IMR-90 (cell line): ENCODE results near the gene PTPRU. TPM values are rescaled to one million over a fixed set of nuclear protein-coding genes. Genes with fewer than 3 reads are reported as not detected.

ENCODE experiments used
- ATAC-seq: fragments of 200-7000 bp; cut with Tn5 transposase; 2 replicates; pipeline ENCODE4 v1.9.1; 2020; ENCODE audit warnings: low read depth, mild to moderate bottlenecking, moderate library complexity
- BruUV-seq: library from RNA; stranded (reverse); fragments of 400-500 nt; replicated peaks from 2 replicates; lab custom pipeline; 2021; lab: Mats Ljungman, UMichigan
- CTCF ChIA-PET: fragments of 300-600 bp; formaldehyde crosslinking; extraction: SDS; loops from one replicate; lab custom pipeline; 2021; ENCODE audit warnings: antibody characterized with exemption; lab: Yijun Ruan, JAX
- POLR2A ChIA-PET: fragments of 300-600 bp; sonication (Branson Sonifier 250); formaldehyde crosslinking; loops from one replicate; lab custom pipeline; 2022; ENCODE audit warnings: antibody characterized with exemption; ENCODE audit not compliant: unreplicated experiment; lab: Charles Lee
- DNase-seq: peaks from one replicate; pipeline ENCODE4 v3.0.0; 2013
- H2AFZ ChIP-seq: replicated peaks from 2 replicates; pipeline ENCODE3; 2013; ENCODE audit warnings: low read length, mild to moderate bottlenecking; ENCODE audit not compliant: poor library complexity
- H2AK5ac ChIP-seq: 2 replicates; pipeline ENCODE4 v1.6.1; 2013; ENCODE audit warnings: low read depth, low read length, inconsistent platforms
- H2AK9ac ChIP-seq: replicated peaks from 2 replicates; pipeline ENCODE3; 2013; ENCODE audit warnings: mild to moderate bottlenecking, low read depth, low read length, moderate library complexity; ENCODE audit not compliant: poor library complexity
- H2BK120ac ChIP-seq: 2 replicates; pipeline ENCODE4 v1.6.1; 2013; ENCODE audit warnings: low read depth, low read length, inconsistent platforms
- H2BK15ac ChIP-seq: 3 replicates; pipeline ENCODE4 v1.6.1; 2013; ENCODE audit warnings: low read depth, low read length, inconsistent platforms
- H2BK20ac ChIP-seq: 2 replicates; pipeline ENCODE4 v1.6.1; 2013; ENCODE audit warnings: low read depth, mild to moderate bottlenecking, inconsistent platforms, low read length, moderate library complexity
- H2BK5ac ChIP-seq: 2 replicates; pipeline ENCODE4 v1.6.1; 2013; ENCODE audit warnings: mild to moderate bottlenecking, low read depth, low read length, inconsistent platforms; ENCODE audit not compliant: poor library complexity, severe bottlenecking
- H3K14ac ChIP-seq: replicated peaks from 2 replicates; pipeline ENCODE4 v1.6.1; 2013; ENCODE audit warnings: low read depth, low read length, inconsistent platforms
- H3K18ac ChIP-seq: 2 replicates; pipeline ENCODE4 v1.6.1; 2013; ENCODE audit warnings: low read depth, low read length, control low read depth
- H3K23ac ChIP-seq: 2 replicates; pipeline ENCODE4 v1.6.1; 2013; ENCODE audit warnings: low read depth, low read length, inconsistent platforms
- H3K27ac ChIP-seq: 2 replicates; pipeline ENCODE4 v1.5.1; 2013; ENCODE audit warnings: mild to moderate bottlenecking, control low read depth, low read length; ENCODE audit not compliant: insufficient read depth
- H3K27me3 ChIP-seq: 2 replicates; pipeline ENCODE4 v1.6.1; 2013; ENCODE audit warnings: low read length; ENCODE audit not compliant: control insufficient read depth, insufficient read depth
- H3K36me3 ChIP-seq: 2 replicates; pipeline ENCODE4 v1.6.1; 2013; ENCODE audit warnings: low read length, mixed read lengths; ENCODE audit not compliant: control insufficient read depth, insufficient read depth
- H3K4ac ChIP-seq: 2 replicates; pipeline ENCODE4 v1.6.1; 2013; ENCODE audit warnings: low read depth, low read length, inconsistent platforms
- H3K4me1 ChIP-seq: 2 replicates; pipeline ENCODE4 v1.6.1; 2013; ENCODE audit warnings: low read length, mixed read lengths; ENCODE audit not compliant: control insufficient read depth, insufficient read depth
- H3K4me2 ChIP-seq: 2 replicates; pipeline ENCODE4 v1.6.1; 2013; ENCODE audit warnings: low read depth, mild to moderate bottlenecking, control low read depth, low read length, moderate library complexity
- H3K4me3 ChIP-seq: 2 replicates; pipeline ENCODE4 v1.5.1; 2013; ENCODE audit warnings: low read depth, mild to moderate bottlenecking, control low read depth, low read length, moderate library complexity; ENCODE audit not compliant: insufficient read depth
- H3K56ac ChIP-seq: 2 replicates; pipeline ENCODE4 v1.6.1; 2013; ENCODE audit warnings: low read length, inconsistent platforms; ENCODE audit not compliant: insufficient read depth; ENCODE audit errors: extremely low read depth
- H3K79me1 ChIP-seq, 2 experiments: 2 replicates each; pipeline ENCODE4 v1.6.1; 2013; ENCODE audit warnings: low read length in 2 of 2, inconsistent platforms in 1 of 2, low read depth in 1 of 2
- H3K9ac ChIP-seq: 2 replicates; pipeline ENCODE4 v1.6.1; 2013; ENCODE audit warnings: low read depth, low read length, control low read depth
- H3K9me1 ChIP-seq: 2 replicates; pipeline ENCODE4 v1.6.1; 2013; ENCODE audit warnings: low read length, inconsistent platforms; ENCODE audit not compliant: insufficient read depth
- H3K9me3 ChIP-seq: 2 replicates; pipeline ENCODE4 v1.6.1; 2013; ENCODE audit warnings: low read length; ENCODE audit not compliant: control insufficient read depth, insufficient read depth
- H4K20me1 ChIP-seq: 2 replicates; pipeline ENCODE4 v1.6.1; 2013; ENCODE audit warnings: low read length, inconsistent platforms; ENCODE audit not compliant: insufficient read depth
- H4K5ac ChIP-seq: 2 replicates; pipeline ENCODE4 v1.6.1; 2013; ENCODE audit warnings: mild to moderate bottlenecking, low read depth, low read length, control low read depth
- H4K8ac ChIP-seq, 2 experiments: 2 replicates each; pipeline ENCODE4 v1.6.1; 2013; ENCODE audit warnings: low read depth in 2 of 2, low read length in 2 of 2, control low read depth in 1 of 2, inconsistent platforms in 1 of 2
- H4K91ac ChIP-seq: 2 replicates; pipeline ENCODE4 v1.6.1; 2013; ENCODE audit warnings: low read depth, low read length, inconsistent platforms; ENCODE audit not compliant: insufficient read depth
- BHLHE40 ChIP-seq: fragments of 150-350 bp; IDR thresholded peaks from 2 replicates; pipeline ENCODE4 v1.6.1; 2016; ENCODE audit warnings: mild to moderate bottlenecking, low read depth, low read length
- CEBPB ChIP-seq: IDR thresholded peaks from 2 replicates; pipeline ENCODE4 v1.6.1; 2012; ENCODE audit warnings: low read depth, low read length, improper control_type of control experiment
- CHD1 ChIP-seq: IDR thresholded peaks from 2 replicates; pipeline ENCODE4 v1.6.1; 2012; ENCODE audit warnings: low read depth, low read length, improper control_type of control experiment
- FOS ChIP-seq: fragments of 150-350 bp; IDR thresholded peaks from 2 replicates; pipeline ENCODE4 v1.6.1; 2016; ENCODE audit warnings: low read depth, low read length
- MAFK ChIP-seq: IDR thresholded peaks from 2 replicates; pipeline ENCODE4 v1.6.1; 2012; ENCODE audit warnings: low read depth, low read length, improper control_type of control experiment
- MAZ ChIP-seq: IDR thresholded peaks from 2 replicates; pipeline ENCODE4 v1.6.1; 2012; ENCODE audit warnings: low read depth, mild to moderate bottlenecking, low read length, improper control_type of control experiment, moderate library complexity, borderline replicate concordance
- MXI1 ChIP-seq: IDR thresholded peaks from 2 replicates; pipeline ENCODE4 v1.6.1; 2012; ENCODE audit warnings: low read depth, mild to moderate bottlenecking, low read length, moderate library complexity, borderline replicate concordance
- NFE2L2 ChIP-seq: fragments of 150-350 bp; IDR thresholded peaks from 2 replicates; pipeline ENCODE4 v1.6.1; 2016; ENCODE audit warnings: low read depth, mild to moderate bottlenecking, low read length
- POLR2A ChIP-seq: IDR thresholded peaks from 2 replicates; pipeline ENCODE4 v1.6.1; 2012; ENCODE audit warnings: mild to moderate bottlenecking, low read depth, low read length
- RAD21 ChIP-seq: IDR thresholded peaks from 2 replicates; pipeline ENCODE4 v1.6.1; 2012; ENCODE audit warnings: low read length, improper control_type of control experiment
- RCOR1 ChIP-seq: IDR thresholded peaks from 2 replicates; pipeline ENCODE4 v1.6.1; 2012; ENCODE audit warnings: mild to moderate bottlenecking, low read length, improper control_type of control experiment; ENCODE audit not compliant: insufficient replicate concordance
- RFX5 ChIP-seq: IDR thresholded peaks from 2 replicates; pipeline ENCODE4 v1.8.0; 2012; ENCODE audit warnings: low read depth, mild to moderate bottlenecking, low read length, moderate library complexity
- WGBS, 2 experiments: methylation state at CpG; one replicate each; pipeline versions ENCODE4 v1.1.5 to v1.1.7; 2013; ENCODE audit warnings: missing lambda C conversion rate in 2 of 2; ENCODE audit not compliant: insufficient read length in 1 of 2; ENCODE audit errors: extremely low coverage in 2 of 2; 5-methylcytosine and 5-hydroxymethylcytosine counted together
- dilution Hi-C: fragments of 300-500 bp; cut with HindIII; formaldehyde crosslinking; loops from one replicate; pipeline ENCODE4 v1.14.3; 2018; ENCODE audit warnings: low sequenced_read_pairs; ENCODE audit not compliant: unreplicated experiment
- in situ Hi-C: fragments of 300-500 bp; cut with MboI; formaldehyde crosslinking; loops from 3 replicates; pipeline ENCODE4 v1.14.3; 2019; ENCODE audit warnings: low sequenced_read_pairs, inconsistent platforms, mixed read lengths
- intact Hi-C: fragments of 100-400 bp; cut with micrococcal nuclease; formaldehyde crosslinking; loops from 2 replicates; pipeline ENCODE4 v1.10.0; 2022
- polyA plus RNA-seq, 3 experiments: library from polyadenylated mRNA; depleted of rRNA; stranded (reverse); fragments of >200 nt; gene quantifications; 2 replicates each; pipeline ENCODE4 v1.2.3, GENCODE V29; 2012; ENCODE audit warnings: low replicate concordance in 1 of 3
- total RNA-seq: library from RNA; depleted of rRNA; stranded (reverse); fragments of >200 nt; gene quantifications from 2 replicates; pipeline ENCODE4 v1.2.3, GENCODE V29; 2012
- TF ChIP-seq, protein P1 (sequence below): conservative IDR thresholded peaks from 2 replicates; pipeline ENCODE4 v1.5.1; 2012; ENCODE audit warnings: mild to moderate bottlenecking, low read depth, low read length, improper control_type of control experiment
- TF ChIP-seq, protein P2 (sequence below): fragments of 150-350 bp; IDR thresholded peaks from 2 replicates; pipeline ENCODE4 v1.6.1; 2016; ENCODE audit warnings: low read depth, mild to moderate bottlenecking, low read length, moderate library complexity, borderline replicate concordance
- TF ChIP-seq, protein P3 (sequence below): fragments of 150-350 bp; IDR thresholded peaks from 2 replicates; pipeline ENCODE4 v1.6.1; 2017; ENCODE audit warnings: mild to moderate bottlenecking, antibody characterized with exemption, low read length, low read depth

The PTPRU gene
- total and polyA plus RNA-seq, 2 of the 4 experiments (the other 2 are of a cell fraction), result 7.0 to 10.7 TPM

DNA sequence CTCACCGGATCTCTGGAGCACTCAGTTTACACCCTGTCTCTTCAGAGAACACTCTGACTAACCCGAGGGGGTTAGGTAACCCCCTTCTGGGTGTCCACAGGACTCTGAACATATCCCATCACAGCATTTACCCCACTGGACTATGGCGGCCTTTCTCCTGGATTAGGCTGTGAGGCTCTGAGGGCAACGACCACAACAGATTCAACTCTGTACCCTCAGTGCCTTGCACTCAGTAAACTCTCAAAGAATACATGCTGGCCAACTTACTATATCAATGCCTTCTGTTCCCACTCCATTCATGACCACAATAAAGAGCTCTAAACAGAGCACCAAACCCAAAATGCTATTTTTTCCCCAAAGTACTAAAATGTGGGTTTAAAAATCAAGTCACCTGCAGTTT lies 11.0 kb upstream of the PTPRU start:
- 86% methylated on average over 2 of the region's 4 CpGs; no CpG with 5 or more reads in 1 of the 2 experiments for WGBS, 2 experiments
- dilution Hi-C loops, result no loop called here
- H3K4me3 ChIP-seq, result no peak overlapping the region
- H3K14ac ChIP-seq, result no peak overlapping the region
- H2BK20ac ChIP-seq, result no peak overlapping the region
- no peak overlapping the region for H3K9ac ChIP-seq
- H3K9me3 ChIP-seq, result no peaks in the 10 kb centered on the region
- H3K27ac ChIP-seq, result no peak overlapping the region
- H3K79me1 ChIP-seq, result peaks cover 36% of the 10 kb centered on the region in 2 experiments
- BruUV-seq, result no TSS peak
- no peak overlapping the region for H3K56ac ChIP-seq
- no peak overlapping the region for H4K8ac ChIP-seq
- H4K91ac ChIP-seq, result no peak overlapping the region
- POLR2A ChIA-PET, result no interaction called here
- H3K18ac ChIP-seq, result no peak overlapping the region
- no peak overlapping the region for H2BK15ac ChIP-seq
- H2AK9ac ChIP-seq, result no peak overlapping the region
- H3K9me1 ChIP-seq, result peaks cover 5% of the 10 kb centered on the region; the same call in 1 of the 2 replicates
- ATAC-seq (no peak), DNase-seq (no peak)
- no peaks in the 10 kb centered on the region for H3K27me3 ChIP-seq
- H2AK5ac ChIP-seq, result no peak overlapping the region
- H3K36me3 ChIP-seq, result peaks cover 6% of the 10 kb centered on the region
- H3K4me2 ChIP-seq, result no peak overlapping the region
- peaks cover 4% of the 10 kb centered on the region for H3K4me1 ChIP-seq
- H2AFZ ChIP-seq, result no peak overlapping the region
- in situ Hi-C loops, result no loop called here
- no peak overlapping the region for H2BK120ac ChIP-seq
- H3K23ac ChIP-seq, result no peak overlapping the region
- intact Hi-C loops, result no loop called here
- no peaks in the 10 kb centered on the region; the same call in 1 of the 2 replicates for H4K20me1 ChIP-seq
- no peak for TF ChIP-seq RCOR1
- TF ChIP-seq, protein P1, sequence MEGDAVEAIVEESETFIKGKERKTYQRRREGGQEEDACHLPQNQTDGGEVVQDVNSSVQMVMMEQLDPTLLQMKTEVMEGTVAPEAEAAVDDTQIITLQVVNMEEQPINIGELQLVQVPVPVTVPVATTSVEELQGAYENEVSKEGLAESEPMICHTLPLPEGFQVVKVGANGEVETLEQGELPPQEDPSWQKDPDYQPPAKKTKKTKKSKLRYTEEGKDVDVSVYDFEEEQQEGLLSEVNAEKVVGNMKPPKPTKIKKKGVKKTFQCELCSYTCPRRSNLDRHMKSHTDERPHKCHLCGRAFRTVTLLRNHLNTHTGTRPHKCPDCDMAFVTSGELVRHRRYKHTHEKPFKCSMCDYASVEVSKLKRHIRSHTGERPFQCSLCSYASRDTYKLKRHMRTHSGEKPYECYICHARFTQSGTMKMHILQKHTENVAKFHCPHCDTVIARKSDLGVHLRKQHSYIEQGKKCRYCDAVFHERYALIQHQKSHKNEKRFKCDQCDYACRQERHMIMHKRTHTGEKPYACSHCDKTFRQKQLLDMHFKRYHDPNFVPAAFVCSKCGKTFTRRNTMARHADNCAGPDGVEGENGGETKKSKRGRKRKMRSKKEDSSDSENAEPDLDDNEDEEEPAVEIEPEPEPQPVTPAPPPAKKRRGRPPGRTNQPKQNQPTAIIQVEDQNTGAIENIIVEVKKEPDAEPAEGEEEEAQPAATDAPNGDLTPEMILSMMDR, result no peak
- no peak for TF ChIP-seq BHLHE40
- TF ChIP-seq, protein P2, sequence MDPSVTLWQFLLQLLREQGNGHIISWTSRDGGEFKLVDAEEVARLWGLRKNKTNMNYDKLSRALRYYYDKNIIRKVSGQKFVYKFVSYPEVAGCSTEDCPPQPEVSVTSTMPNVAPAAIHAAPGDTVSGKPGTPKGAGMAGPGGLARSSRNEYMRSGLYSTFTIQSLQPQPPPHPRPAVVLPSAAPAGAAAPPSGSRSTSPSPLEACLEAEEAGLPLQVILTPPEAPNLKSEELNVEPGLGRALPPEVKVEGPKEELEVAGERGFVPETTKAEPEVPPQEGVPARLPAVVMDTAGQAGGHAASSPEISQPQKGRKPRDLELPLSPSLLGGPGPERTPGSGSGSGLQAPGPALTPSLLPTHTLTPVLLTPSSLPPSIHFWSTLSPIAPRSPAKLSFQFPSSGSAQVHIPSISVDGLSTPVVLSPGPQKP, result no peak
- TF ChIP-seq FOS, result no peak
- no peak for TF ChIP-seq NFE2L2
- no peak for TF ChIP-seq RAD21
- no peak for TF ChIP-seq CHD1
- TF ChIP-seq, protein P3, sequence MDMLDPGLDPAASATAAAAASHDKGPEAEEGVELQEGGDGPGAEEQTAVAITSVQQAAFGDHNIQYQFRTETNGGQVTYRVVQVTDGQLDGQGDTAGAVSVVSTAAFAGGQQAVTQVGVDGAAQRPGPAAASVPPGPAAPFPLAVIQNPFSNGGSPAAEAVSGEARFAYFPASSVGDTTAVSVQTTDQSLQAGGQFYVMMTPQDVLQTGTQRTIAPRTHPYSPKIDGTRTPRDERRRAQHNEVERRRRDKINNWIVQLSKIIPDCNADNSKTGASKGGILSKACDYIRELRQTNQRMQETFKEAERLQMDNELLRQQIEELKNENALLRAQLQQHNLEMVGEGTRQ, result no peak
- no peak for TF ChIP-seq MXI1
- TF ChIP-seq CEBPB, result no peak
- no peak for TF ChIP-seq RFX5
- TF ChIP-seq MAFK, result no peak
- no peak for TF ChIP-seq MAZ
- no peak for TF ChIP-seq POLR2A
- no peak overlapping the region for H3K4ac ChIP-seq
- H4K5ac ChIP-seq, result no peak overlapping the region
- no peak overlapping the region for H2BK5ac ChIP-seq
- CTCF ChIA-PET, result interaction anchor here (0.6 kb wide), 1 partner anchor 23 kb away, joined by 3 read pairs; no protein-coding TSS in a partner anchor
